ENCODE results near the gene BRPF1.

Gene BRPF1

GRCh38 chr3:9792405-9793160, 61.0 kb downstream of the BRPF1 start, which contains the start of the genes ARPC4 and TADA3:
Gene ARPC4, plus strand, starts transcription at chr3:9793082. Its CDS starts 40 bp downstream, at chr3:9793122.
Gene TADA3, minus strand, starts transcription at chr3:9792473. Its CDS starts 1,007 bp downstream, at chr3:9791466.
- peak; percentile 94 to 99 for DNase-seq

GRCh38 chr3:9793161-9793781, 61.7 kb downstream of the BRPF1 start:
- DNase-seq: peak in 1 of 2 donors; percentile 73

- DNase-seq: no peak
These were observed 62.9 kb downstream of the BRPF1 start for GRCh38 chr3:9794400-9794799.

- peak in 1 of 2 donors; percentile 15 for DNase-seq
These were observed 63.7 kb downstream of the BRPF1 start for GRCh38 chr3:9795207-9795606.

- no peak for DNase-seq
These were observed 65.8 kb downstream of the BRPF1 start for GRCh38 chr3:9797196-9797945.
